ENCODE data around the gene CPNE6. TPM values are rescaled to one million over a fixed set of nuclear protein-coding genes. Genes with fewer than 3 reads are reported as not detected.

CPNE6 gene
- total and polyA plus RNA-seq, 2 of the 8 experiments (the other 6 are each of a cell fraction or from before 2014, with no cell fraction given) = 0.05 TPM; not detected in 1

DNA sequence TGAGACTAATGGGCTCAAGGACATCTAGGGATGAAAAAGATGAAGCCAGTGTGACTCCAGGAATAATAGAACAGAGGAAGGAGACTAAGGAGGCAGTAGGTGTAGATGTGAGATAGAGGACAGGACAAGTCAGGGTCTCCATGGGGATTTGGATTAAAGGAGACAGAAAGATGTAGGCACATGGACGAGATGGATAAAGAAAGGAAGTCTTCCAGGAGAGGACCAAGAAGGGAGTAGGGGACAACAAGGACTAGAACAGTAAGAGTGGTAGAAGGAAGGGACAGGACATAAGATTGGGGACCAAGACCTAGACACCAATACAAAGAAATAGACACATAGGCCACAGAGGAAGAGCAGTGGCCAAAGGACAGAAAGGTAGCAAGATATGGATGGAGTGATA, 15.6 kb downstream of the CPNE6 start:
- H3K9ac ChIP-seq (replicated peaks in 1 of 4; ENCODE audit: extremely low read depth in 1 of 4, low read depth in 3 of 4, low read length in 3 of 4) = no peak overlapping the region
- no peak overlapping the region for H4K5ac ChIP-seq (ENCODE audit: insufficient read length, low read depth, low read length)
- no peak overlapping the region for H3K27ac ChIP-seq (ENCODE audit: low read depth, low read length)
- H2BK20ac ChIP-seq (ENCODE audit: low read length) = no peak overlapping the region
- no peaks in the 10 kb centered on the region for H3K36me3 ChIP-seq (ENCODE audit: control insufficient read depth in 2 of 4, insufficient read depth in 4 of 4, low read length in 3 of 4)
- H2AK5ac ChIP-seq (ENCODE audit: low read depth, low read length) = no peak overlapping the region; the same call in 1 of the 2 replicates
- no peak overlapping the region for H2BK120ac ChIP-seq (replicated peaks; ENCODE audit: low read depth, low read length)
- no peak overlapping the region for H3K23ac ChIP-seq (ENCODE audit: insufficient read length)
- no peak overlapping the region for H3K56ac ChIP-seq (replicated peaks; ENCODE audit: insufficient read length, low read depth, low read length)
- FAIRE-seq = no peak
- H4K91ac ChIP-seq (replicated peaks; ENCODE audit: insufficient read length, low read length) = no peak overlapping the region
- H3K23me2 ChIP-seq (ENCODE audit: low read depth, low read length) = no peaks in the 10 kb centered on the region
- H2BK12ac ChIP-seq (ENCODE audit: low read depth, low read length) = 0 out of 2 replicates have a peak overlapping the region, but pooled peaks have one; percentile 9
- peak overlapping the region; percentile 65; the same call in 1 of the 2 replicates for H2BK15ac ChIP-seq (ENCODE audit: low read length)
- H3K79me2 ChIP-seq (ENCODE audit: control insufficient read depth in 1 of 2, insufficient read depth in 2 of 2, low read length in 2 of 2) = no peaks in the 10 kb centered on the region
- WGBS, 2 experiments (ENCODE audit: extremely low coverage in 1 of 2, insufficient coverage in 1 of 2, insufficient read length in 1 of 2, insufficient replicate concordance in 2 of 2, low coverage in 1 of 2, low lambda C conversion rate in 2 of 2, missing lambda C conversion rate in 1 of 2) = 75% methylated on average over 1 of the region's 1 CpG; no CpG with 5 or more reads in 1 of the 2 experiments
- no peak overlapping the region for H3K4ac ChIP-seq (replicated peaks; ENCODE audit: insufficient read length, low read depth, low read length)
- H4K20me1 ChIP-seq (replicated peaks in 1 of 2; ENCODE audit: control insufficient read depth in 1 of 2, insufficient read depth in 2 of 2, low read length in 2 of 2) = no peaks in the 10 kb centered on the region
- CTCF ChIA-PET (ENCODE audit: partially characterized antibody) = interaction anchor here (1.1 to 1.9 kb wide), 4 partner anchors 14 to 29 kb away, joined by 3 to 23 read pairs (median 5); no protein-coding TSS in a partner anchor
- no peak overlapping the region for H2AFZ ChIP-seq (ENCODE audit: low read length)
- H3K14ac ChIP-seq (ENCODE audit: insufficient read length) = no peak overlapping the region
- no peak for DNase-seq (ENCODE audit: low read depth in 1 of 2, low spot score in 2 of 2)
- no peak overlapping the region for H3K4me2 ChIP-seq (ENCODE audit: insufficient read depth in 1 of 2, low read depth in 2 of 2, low read length in 2 of 2)
- H3K4me3 ChIP-seq (ENCODE audit: extremely low read depth in 1 of 4, insufficient read depth in 2 of 4, low read depth in 3 of 4, low read length in 4 of 4) = no peak overlapping the region
- POLR2A ChIA-PET (ENCODE audit: partially characterized antibody) = interaction anchor here (1.3 to 27.2 kb wide), 3 partner anchors 12 to 35 kb away, joined by 3 to 626 read pairs (median 5); partner anchors contain the start of genes CARMIL3, CPNE6 and PCK2
- peaks cover 0 to 2% (median under 1%) of the 10 kb centered on the region in 4 experiments; a peak in 4 of 7 replicates for H3K4me1 ChIP-seq (replicated peaks in 1 of 4; ENCODE audit: control insufficient read depth in 3 of 4, insufficient read depth in 4 of 4, low read length in 3 of 4)
- H3K27me3 ChIP-seq (replicated peaks in 1 of 4; ENCODE audit: control insufficient read depth in 3 of 4, extremely low read depth in 1 of 4, insufficient read depth in 3 of 4, low read length in 3 of 4) = peaks cover 0 to 10% (median 7%) of the 10 kb centered on the region in 4 experiments; a peak in 5 of 7 replicates
- H3K18ac ChIP-seq (ENCODE audit: extremely low read depth, low read length) = no peak overlapping the region
- H4K8ac ChIP-seq (ENCODE audit: extremely low read depth, insufficient read depth, low read length) = no peak overlapping the region
- H3K9me3 ChIP-seq (ENCODE audit: insufficient read depth in 2 of 2, low read depth in 1 of 2, low read length in 1 of 2) = no peaks in the 10 kb centered on the region
- no peak overlapping the region for H2BK5ac ChIP-seq (ENCODE audit: low read depth, low read length)
- no peaks in the 10 kb centered on the region for H3K79me1 ChIP-seq (ENCODE audit: low read depth, low read length)
- TF ChIP-seq SRF (IDR thresholded peaks at IDR 0.05; ENCODE audit: low read depth, low read length) (no peak), SIRT6 (IDR thresholded peaks at IDR 0.05; ENCODE audit: low read length) (no peak), USF2 (IDR thresholded peaks at IDR 0.05; ENCODE audit: low read length) (no peak), ASH2L (IDR thresholded peaks at IDR 0.05; ENCODE audit: low read length) (no peak), RXRA (IDR thresholded peaks at IDR 0.05; ENCODE audit: insufficient read depth, low read depth, low read length) (no peak), GTF2F1 (IDR thresholded peaks at IDR 0.05; ENCODE audit: borderline replicate concordance, low read depth, low read length) (no peak), SUZ12 (IDR thresholded peaks at IDR 0.05; ENCODE audit: low read length) (no peak), EP300 (IDR thresholded peaks at IDR 0.05; ENCODE audit: borderline replicate concordance in 1 of 2, low read depth in 2 of 2, low read length in 2 of 2) (no peak), BACH1 (IDR thresholded peaks at IDR 0.05; ENCODE audit: low read length) (no peak)
- TF ChIP-seq, protein P1, sequence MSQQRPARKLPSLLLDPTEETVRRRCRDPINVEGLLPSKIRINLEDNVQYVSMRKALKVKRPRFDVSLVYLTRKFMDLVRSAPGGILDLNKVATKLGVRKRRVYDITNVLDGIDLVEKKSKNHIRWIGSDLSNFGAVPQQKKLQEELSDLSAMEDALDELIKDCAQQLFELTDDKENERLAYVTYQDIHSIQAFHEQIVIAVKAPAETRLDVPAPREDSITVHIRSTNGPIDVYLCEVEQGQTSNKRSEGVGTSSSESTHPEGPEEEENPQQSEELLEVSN (IDR thresholded peaks at IDR 0.05) = no peak
- TF ChIP-seq, protein P2, sequence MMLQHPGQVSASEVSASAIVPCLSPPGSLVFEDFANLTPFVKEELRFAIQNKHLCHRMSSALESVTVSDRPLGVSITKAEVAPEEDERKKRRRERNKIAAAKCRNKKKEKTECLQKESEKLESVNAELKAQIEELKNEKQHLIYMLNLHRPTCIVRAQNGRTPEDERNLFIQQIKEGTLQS (IDR thresholded peaks at IDR 0.05; ENCODE audit: insufficient read depth, low read depth, low read length) = no peak

Data from H1 (cell line).